ENCODE results near the gene TRIM8.

DNA sequence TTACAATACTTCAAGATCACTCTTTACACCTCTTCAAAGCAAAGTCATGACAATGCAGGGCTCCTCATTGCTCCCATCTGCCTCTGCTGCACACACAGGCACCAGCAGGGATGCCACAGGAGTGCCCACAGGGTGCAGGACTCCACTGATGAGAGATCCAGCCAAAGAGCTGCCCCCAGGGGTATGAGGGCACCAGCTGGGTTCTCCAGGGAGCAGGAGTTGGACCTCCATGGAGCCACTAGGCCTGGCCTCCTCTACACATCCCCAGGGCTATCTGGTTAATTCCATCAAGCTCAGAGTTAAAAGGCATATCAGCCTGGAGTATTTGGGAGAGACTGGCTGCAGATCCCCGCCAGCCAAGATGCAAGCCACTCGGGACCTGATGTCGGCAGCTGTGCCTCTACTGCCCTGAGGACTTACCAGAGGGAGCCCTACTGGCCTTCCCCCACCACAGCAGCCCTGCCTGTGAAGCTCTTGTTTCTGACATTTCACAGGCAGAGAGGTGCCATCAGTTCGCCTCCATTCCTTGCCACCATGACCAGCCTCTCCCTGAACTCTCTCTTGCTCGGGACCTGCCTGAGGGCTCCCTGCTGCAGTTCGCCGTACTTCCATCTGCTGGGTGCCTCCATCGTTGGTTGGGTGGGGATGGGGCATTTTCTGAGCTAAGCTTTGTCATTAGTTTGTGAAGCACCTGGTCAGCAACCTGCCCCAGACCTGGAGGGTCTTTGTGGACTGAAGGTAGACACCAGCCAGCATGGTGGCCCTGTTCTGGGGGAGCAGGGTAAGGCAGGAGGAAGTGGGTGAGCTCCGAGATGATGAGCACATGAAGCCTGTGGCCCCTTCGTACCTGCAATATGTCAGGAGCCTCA lies 12.5 kb upstream of the TRIM8 start:
- no peak for TF ChIP-seq POLR2A (IDR thresholded peaks at IDR 0.05; ENCODE audit: low read length)
- no peak for TF ChIP-seq GATA1 (IDR thresholded peaks at IDR 0.05; ENCODE audit: low read depth, low read length)
